GM12874 (cell line): ENCODE measurements around the gene TPST1.

Experiments used
- TF ChIP-seq, protein P1 (sequence below): IDR thresholded peaks from 2 replicates; pipeline ENCODE4 v1.5.1; 2011; ENCODE audit warnings: low read depth, mild to moderate bottlenecking, control low read depth, low read length, moderate library complexity; ENCODE audit not compliant: insufficient read depth

TPST1 gene

DNA sequence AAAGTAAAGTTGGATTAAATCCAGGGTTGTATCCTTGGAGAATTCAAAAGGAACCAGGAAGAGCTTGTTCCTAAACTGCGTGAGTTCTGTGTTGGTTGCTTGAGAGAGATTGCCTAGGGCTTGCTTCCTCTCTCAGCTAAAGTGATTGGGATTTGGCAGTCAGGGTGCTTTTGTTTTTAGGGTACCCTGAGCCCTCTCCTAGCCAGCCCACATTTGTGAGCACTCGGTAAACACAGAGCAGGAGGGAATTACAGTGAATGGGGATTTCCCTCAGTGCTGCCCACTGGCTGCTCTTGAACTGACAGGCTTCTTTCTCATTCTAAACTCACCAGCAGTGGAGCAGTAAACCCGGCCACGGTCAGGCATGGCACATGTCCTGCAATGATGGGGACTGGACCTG, 146.9 kb downstream of the TPST1 start:
- TF ChIP-seq, protein P1, sequence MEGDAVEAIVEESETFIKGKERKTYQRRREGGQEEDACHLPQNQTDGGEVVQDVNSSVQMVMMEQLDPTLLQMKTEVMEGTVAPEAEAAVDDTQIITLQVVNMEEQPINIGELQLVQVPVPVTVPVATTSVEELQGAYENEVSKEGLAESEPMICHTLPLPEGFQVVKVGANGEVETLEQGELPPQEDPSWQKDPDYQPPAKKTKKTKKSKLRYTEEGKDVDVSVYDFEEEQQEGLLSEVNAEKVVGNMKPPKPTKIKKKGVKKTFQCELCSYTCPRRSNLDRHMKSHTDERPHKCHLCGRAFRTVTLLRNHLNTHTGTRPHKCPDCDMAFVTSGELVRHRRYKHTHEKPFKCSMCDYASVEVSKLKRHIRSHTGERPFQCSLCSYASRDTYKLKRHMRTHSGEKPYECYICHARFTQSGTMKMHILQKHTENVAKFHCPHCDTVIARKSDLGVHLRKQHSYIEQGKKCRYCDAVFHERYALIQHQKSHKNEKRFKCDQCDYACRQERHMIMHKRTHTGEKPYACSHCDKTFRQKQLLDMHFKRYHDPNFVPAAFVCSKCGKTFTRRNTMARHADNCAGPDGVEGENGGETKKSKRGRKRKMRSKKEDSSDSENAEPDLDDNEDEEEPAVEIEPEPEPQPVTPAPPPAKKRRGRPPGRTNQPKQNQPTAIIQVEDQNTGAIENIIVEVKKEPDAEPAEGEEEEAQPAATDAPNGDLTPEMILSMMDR, result no peak

DNA sequence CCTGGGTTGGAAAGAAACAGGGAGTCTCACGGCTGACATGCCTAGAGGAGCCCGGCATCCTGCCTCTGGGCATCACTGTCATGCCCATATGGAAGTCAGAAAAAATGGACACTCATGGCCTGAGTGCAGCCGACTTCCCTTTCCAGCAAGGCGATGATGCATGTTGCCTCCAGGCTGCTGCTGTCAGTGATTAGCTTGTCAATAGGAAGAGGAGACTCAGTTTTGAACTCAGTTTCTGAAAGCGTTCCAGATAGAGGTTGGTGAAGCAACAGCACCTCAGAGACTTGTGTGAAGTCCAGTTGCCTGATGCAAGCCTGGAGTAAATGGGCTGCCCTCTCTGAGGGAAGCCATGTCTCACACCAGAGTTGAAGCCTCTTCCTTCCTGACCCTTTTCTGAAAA, 148.4 kb downstream of the TPST1 start:
- TF ChIP-seq, protein P1, result no peak

DNA sequence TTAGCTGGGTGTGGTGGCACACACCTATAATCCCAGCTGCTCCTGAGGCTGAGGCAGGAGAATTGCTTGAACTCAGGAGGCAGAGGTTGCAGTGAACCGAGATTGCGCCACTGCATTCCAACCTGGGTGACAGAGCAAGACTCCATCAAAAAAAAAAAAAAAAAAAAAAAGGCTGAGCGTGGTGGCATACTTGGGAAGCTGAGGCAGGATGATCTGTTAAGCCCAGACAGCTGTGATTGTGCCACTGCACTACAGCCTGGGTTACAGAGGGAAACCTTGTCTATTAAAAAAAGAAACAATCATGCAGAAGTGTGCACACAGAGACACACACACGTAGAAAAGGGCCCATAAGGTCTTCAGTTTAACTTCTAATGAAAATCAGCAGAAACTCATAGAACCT, 150.6 kb downstream of the TPST1 start:
- TF ChIP-seq, protein P1, result no peak

DNA sequence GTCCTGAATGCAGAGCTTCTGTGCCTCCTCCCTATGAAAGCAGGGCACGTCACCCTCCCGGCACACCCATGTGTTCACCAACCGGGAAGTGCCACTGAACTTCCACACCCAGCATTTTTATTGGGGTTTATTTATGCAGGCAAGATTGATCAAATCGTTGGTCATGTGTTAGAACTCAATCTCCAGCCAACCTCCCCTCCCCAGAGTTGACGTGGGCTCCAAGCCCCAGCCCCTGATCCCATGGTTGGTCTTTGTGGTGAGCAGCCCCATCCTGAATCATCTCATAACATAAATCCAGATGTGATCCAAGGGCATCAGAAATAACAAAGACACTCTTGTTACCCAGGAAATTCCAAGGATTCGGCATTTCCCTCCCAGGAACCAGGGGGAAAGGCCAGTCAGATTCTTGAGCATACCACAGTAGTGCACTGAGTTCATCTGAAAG, 151.2 kb downstream of the TPST1 start:
- TF ChIP-seq, protein P1, result no peak

DNA sequence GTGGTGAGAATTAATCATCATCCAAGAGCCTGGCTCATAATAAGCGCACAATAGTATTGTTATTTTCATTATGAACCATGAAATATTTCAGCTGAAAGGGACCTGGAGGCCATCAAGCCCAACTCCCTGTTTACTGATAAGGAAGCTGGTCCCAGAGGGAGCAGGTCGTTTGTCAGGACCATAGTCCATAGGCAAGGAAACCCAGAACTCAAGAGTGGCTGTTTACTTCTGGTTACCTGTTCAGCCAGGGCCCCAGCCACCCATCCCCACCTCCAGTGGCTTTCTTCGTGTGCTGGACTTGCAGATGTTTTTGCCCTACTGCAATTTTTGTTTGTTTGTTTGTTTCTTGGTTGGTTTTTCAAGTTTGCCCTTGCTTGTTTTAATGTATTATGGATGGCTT, 152.0 kb downstream of the TPST1 start:
- TF ChIP-seq, protein P1, result no peak

DNA sequence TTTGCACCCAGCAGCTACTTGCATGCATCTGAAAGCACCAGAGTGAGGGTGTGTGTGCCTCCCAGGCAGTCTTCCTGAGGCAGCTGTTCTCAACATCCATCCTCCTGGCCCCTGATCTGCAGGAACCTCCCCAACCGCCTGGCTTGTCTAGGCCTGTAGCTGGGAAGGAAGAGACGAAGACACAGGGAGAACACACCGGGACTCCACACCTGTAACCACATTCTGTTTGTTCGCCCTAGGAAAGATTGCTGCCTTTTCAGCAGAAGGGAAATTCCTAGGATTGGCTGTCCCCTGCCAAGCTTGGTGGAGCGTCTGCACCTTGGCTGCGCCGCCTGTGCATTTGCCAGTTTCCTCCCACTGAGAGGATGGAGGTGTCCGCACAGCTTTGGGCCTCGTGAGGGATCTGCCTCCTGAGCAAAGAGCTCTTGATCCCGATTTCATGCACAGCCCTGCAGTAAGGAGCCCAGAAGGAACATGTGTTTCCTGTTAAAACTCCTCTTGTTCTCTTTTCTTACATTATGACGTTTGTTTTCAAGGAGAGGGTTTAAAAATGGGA, 154.6 kb downstream of the TPST1 start:
- TF ChIP-seq, protein P1, result no peak

DNA sequence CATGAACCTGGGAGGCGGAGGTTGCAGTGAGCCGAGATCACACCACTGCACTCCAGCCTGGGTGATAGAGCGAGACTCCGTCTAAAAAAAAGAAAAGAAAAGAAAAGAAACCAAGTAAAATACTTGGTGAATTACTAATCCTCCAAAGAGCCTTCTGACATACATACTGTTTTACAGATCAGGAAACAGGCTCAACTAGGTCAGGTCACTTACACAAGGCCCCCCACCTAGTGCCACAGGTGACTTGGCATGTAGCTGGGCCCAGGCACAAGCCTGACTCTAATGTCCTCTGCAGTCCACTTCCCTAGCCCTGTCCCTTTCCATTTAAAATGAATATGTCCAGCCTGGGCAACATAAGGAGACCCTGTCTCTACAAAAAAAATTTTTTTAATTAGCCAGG, 157.0 kb downstream of the TPST1 start:
- TF ChIP-seq, protein P1, result no peak
